ENCODE measurements around the gene AUH.

DNA sequence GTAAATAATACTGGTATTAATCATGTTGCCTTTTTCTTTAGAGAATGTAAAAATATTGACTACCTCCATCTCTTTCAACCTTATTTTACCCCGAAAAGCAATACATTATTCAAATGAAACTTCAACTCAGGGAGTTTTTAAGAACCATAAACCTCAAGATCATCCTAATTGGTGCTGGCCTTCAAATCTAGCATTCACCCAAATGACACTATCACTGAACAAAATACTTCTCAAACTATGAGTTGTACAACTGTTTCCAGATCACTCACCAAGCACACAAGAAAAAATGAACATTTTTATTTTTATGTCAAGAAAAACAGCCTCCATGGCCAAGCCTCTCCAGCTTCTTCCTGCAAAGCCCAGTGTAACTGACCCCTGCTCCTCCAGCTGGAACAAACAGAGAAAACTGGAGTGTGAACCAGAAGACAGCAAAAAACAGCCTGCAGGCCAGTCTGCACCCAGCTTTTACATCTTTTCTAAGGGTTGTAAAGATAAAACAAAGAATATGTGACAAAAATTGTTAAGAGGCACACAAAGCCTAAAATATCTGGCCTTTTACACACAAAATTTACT, 21.2 kb downstream of the AUH start:
- TF ChIP-seq EZH2 (IDR thresholded peaks at IDR 0.05; ENCODE audit: borderline replicate concordance, insufficient read depth, low read length, poor library complexity, severe bottlenecking) (no peak), POLR2AphosphoS5 (IDR thresholded peaks at IDR 0.05) (no peak), TAF1 (IDR thresholded peaks at IDR 0.05; ENCODE audit: low read depth) (no peak)
- TF ChIP-seq, protein P1, sequence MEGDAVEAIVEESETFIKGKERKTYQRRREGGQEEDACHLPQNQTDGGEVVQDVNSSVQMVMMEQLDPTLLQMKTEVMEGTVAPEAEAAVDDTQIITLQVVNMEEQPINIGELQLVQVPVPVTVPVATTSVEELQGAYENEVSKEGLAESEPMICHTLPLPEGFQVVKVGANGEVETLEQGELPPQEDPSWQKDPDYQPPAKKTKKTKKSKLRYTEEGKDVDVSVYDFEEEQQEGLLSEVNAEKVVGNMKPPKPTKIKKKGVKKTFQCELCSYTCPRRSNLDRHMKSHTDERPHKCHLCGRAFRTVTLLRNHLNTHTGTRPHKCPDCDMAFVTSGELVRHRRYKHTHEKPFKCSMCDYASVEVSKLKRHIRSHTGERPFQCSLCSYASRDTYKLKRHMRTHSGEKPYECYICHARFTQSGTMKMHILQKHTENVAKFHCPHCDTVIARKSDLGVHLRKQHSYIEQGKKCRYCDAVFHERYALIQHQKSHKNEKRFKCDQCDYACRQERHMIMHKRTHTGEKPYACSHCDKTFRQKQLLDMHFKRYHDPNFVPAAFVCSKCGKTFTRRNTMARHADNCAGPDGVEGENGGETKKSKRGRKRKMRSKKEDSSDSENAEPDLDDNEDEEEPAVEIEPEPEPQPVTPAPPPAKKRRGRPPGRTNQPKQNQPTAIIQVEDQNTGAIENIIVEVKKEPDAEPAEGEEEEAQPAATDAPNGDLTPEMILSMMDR (IDR thresholded peaks at IDR 0.05; ENCODE audit: poor library complexity, severe bottlenecking) = no peak
